ENCODE results near the gene TLN1. TPM values are rescaled to one million over a fixed set of nuclear protein-coding genes. Genes with fewer than 3 reads are reported as not detected.

Gene TLN1
- total and polyA plus RNA-seq, 8 donors, result 53.2 to 399 (median 174) TPM

DNA sequence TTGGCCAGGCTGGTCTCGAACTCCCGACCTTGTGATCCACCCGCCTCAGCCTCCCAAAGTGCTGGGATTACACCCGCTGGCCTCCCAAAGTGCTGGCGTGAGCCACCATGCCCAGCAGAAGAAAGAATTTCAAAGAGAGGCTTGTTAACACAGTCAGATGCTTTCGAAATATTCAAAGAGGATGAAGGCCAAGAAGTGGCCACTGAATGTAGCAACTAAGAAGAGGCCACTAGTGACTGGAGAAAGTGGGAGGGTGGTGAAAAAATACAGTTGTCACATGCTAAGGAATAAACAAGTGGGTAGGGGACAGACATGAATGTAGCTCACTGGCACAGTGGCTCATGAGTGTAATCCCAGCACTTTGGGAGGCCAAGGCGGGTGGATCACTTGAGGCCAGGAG, 29.3 kb downstream of the TLN1 start:
- peaks cover 99 to 100% (median 100%) of the 10 kb centered on the region in 4 donors for H3K36me3 ChIP-seq
- no peak for DNase-seq
- H3K27me3 ChIP-seq, result no peaks in the 10 kb centered on the region
- no peak overlapping the region for H3K4me3 ChIP-seq
- TF ChIP-seq POLR2AphosphoS5 (IDR thresholded peaks at IDR 0.05), result no peak
- TF ChIP-seq, protein P1, sequence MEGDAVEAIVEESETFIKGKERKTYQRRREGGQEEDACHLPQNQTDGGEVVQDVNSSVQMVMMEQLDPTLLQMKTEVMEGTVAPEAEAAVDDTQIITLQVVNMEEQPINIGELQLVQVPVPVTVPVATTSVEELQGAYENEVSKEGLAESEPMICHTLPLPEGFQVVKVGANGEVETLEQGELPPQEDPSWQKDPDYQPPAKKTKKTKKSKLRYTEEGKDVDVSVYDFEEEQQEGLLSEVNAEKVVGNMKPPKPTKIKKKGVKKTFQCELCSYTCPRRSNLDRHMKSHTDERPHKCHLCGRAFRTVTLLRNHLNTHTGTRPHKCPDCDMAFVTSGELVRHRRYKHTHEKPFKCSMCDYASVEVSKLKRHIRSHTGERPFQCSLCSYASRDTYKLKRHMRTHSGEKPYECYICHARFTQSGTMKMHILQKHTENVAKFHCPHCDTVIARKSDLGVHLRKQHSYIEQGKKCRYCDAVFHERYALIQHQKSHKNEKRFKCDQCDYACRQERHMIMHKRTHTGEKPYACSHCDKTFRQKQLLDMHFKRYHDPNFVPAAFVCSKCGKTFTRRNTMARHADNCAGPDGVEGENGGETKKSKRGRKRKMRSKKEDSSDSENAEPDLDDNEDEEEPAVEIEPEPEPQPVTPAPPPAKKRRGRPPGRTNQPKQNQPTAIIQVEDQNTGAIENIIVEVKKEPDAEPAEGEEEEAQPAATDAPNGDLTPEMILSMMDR (IDR thresholded peaks at IDR 0.05), result no peak
- no peak for TF ChIP-seq POLR2A (IDR thresholded peaks at IDR 0.05)
- no peak for TF ChIP-seq EP300 (IDR thresholded peaks at IDR 0.05)
- 95 to 98% (median 95%) methylated on average over 7 of the region's 7 CpGs for WGBS, 5 donors
- peaks cover 0 to 6% (median 4%) of the 10 kb centered on the region in 4 donors for H3K4me1 ChIP-seq
- intact Hi-C loops (cut with DNase I; ENCODE audit: low total_unique reads), result no loop called here
- no peaks in the 10 kb centered on the region for H3K9me3 ChIP-seq
- H3K27ac ChIP-seq, result peak overlapping the region in 1 of 5 donors; percentile 97

DNA sequence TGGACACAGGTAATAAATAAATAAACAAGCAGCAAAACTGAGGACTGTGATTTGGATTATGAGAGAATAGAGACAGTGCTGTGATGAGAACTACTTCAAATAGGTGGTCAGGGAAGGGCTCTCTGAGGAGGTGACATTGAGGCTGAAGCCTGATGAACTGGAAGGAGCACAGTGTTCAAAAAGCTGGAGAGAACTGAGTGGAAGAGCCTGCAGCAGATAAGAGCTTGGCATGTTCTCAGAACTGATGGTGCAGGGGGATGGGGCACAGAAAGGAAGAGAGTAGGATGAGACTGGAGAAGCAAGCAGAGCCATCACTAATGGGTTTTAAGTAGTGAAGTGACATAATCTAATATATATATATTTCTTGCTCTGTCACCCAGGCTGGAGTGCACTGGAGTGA, 31.1 kb downstream of the TLN1 start:
- Histone ChIP-seq H3K4me1 (peaks cover 16 to 24% (median 21%) of the 10 kb centered on the region in 4 donors), H3K9me3 (no peaks in the 10 kb centered on the region), H3K36me3 (peaks cover 91 to 100% (median 95%) of the 10 kb centered on the region in 4 donors), H3K27me3 (no peaks in the 10 kb centered on the region), H3K27ac (peak overlapping the region in 1 of 5 donors; percentile 97), H3K4me3 (no peak overlapping the region)
- TF ChIP-seq, protein P1 (IDR thresholded peaks at IDR 0.05), result no peak
- intact Hi-C loops (cut with DNase I; ENCODE audit: low total_unique reads), result no loop called here
- no peak for DNase-seq

DNA sequence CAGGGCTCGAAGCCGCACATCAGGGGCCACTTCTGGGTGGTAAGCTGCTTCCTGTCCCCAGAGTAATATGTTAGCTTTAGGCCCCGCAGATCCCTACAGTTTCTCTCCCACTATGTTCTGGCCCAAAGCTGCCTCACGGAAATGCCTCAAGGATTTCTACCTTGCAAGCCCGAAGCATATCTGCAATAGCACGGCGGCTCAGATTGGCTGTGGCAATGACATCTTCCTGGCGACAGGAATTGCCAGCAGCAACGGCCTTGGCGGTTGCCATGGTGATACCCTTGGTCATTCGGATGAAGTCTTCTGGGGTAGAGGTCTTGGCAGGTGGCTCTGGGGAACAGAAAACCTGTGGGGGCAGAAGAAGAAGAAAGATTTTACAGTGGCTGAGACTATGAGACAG, 32.0 kb downstream of the TLN1 start:
- H3K9me3 ChIP-seq, result no peaks in the 10 kb centered on the region
- no peak for TF ChIP-seq POLR2AphosphoS5 (IDR thresholded peaks at IDR 0.05)
- TF ChIP-seq, protein P1 (IDR thresholded peaks at IDR 0.05), result no peak
- TF ChIP-seq POLR2A (IDR thresholded peaks at IDR 0.05), result no peak
- TF ChIP-seq EP300 (IDR thresholded peaks at IDR 0.05), result no peak
- H3K4me3 ChIP-seq, result no peak overlapping the region
- 83 to 91% (median 87%) methylated on average over 11 of the region's 11 CpGs for WGBS, 5 donors
- peaks cover 82 to 93% (median 88%) of the 10 kb centered on the region in 4 donors for H3K36me3 ChIP-seq
- H3K27me3 ChIP-seq, result no peaks in the 10 kb centered on the region
- peak overlapping the region in 2 of 5 donors; percentile 96 to 97 for H3K27ac ChIP-seq
- DNase-seq, result no peak
- intact Hi-C loops (cut with DNase I; ENCODE audit: low total_unique reads), result no loop called here
- peaks cover 24 to 33% (median 28%) of the 10 kb centered on the region in 4 donors for H3K4me1 ChIP-seq

DNA sequence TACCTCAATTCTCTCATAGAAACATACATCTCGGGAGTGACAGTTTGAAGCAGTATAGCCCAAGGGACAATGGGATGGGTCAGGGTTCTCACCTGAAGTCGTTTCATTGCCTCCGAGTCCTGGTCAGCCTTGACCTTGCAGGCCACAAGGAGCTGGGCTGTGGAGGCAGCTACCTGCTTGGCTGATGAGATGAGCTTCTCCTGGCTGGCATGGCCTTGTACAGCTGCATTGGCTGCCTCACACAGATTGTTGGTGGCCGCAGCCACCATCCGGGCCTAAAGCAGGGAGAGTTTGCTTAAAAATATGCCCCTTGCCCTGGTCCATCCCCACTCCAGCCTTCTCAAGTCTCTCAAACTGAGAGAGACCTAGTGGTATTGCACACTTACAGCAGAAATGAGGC, 33.8 kb downstream of the TLN1 start:
- intact Hi-C loops (cut with DNase I; ENCODE audit: low total_unique reads), result no loop called here
- no peaks in the 10 kb centered on the region for H3K9me3 ChIP-seq
- peak overlapping the region in 4 of 5 donors; percentile 73 to 97 (median 94) for H3K27ac ChIP-seq
- no peak for DNase-seq
- H3K36me3 ChIP-seq, result peaks cover 64 to 75% (median 70%) of the 10 kb centered on the region in 4 donors
- TF ChIP-seq POLR2A (IDR thresholded peaks at IDR 0.05), result no peak
- no peak for TF ChIP-seq EP300 (IDR thresholded peaks at IDR 0.05)
- no peak for TF ChIP-seq POLR2AphosphoS5 (IDR thresholded peaks at IDR 0.05)
- TF ChIP-seq, protein P1 (IDR thresholded peaks at IDR 0.05), result no peak
- H3K4me3 ChIP-seq, result no peak overlapping the region
- H3K27me3 ChIP-seq, result no peaks in the 10 kb centered on the region
- WGBS, 5 donors, result 82 to 90% (median 88%) methylated on average over 5 of the region's 5 CpGs
- H3K4me1 ChIP-seq, result peaks cover 26 to 47% (median 37%) of the 10 kb centered on the region in 4 donors
